Breast epithelium (tissue), 3 donors: Measurements from ENCODE around the gene CEP68.

ENCODE experiments used
- POLR2A ChIP-seq: fragments of 450-650 bp; IDR thresholded peaks from one replicate; pipeline ENCODE4 v1.6.1; 2016; ENCODE audit warnings: antibody characterized with exemption, mild to moderate bottlenecking, moderate library complexity
- TF ChIP-seq, protein P1 (sequence below), 3 donors: fragments of 450-650 bp; IDR thresholded peaks; one replicate each; pipeline ENCODE4 v1.5.1; 2016 to 2017; ENCODE audit warnings: antibody characterized with exemption in 3 of 3, mild to moderate bottlenecking in 3 of 3, moderate library complexity in 3 of 3

DNA sequence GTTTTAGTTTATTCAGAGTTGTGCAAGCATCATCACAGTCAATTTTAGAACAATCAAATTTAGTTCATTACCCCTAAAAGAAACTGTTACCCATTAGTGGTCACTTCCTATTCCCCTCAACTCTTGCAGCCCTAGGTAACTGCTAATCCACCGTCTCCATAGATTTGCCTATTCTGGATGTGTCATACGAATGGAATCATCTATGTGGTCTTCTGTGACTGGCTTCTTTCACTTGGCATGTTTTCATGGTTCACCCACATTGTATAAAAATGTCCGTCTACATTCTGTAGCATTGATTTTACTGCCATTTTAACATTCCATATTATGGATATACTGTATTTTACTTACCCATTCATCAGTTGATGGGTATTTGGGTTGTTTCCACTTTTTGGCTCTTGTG, 5.3 kb upstream of the CEP68 start:
- TF ChIP-seq, protein P1, sequence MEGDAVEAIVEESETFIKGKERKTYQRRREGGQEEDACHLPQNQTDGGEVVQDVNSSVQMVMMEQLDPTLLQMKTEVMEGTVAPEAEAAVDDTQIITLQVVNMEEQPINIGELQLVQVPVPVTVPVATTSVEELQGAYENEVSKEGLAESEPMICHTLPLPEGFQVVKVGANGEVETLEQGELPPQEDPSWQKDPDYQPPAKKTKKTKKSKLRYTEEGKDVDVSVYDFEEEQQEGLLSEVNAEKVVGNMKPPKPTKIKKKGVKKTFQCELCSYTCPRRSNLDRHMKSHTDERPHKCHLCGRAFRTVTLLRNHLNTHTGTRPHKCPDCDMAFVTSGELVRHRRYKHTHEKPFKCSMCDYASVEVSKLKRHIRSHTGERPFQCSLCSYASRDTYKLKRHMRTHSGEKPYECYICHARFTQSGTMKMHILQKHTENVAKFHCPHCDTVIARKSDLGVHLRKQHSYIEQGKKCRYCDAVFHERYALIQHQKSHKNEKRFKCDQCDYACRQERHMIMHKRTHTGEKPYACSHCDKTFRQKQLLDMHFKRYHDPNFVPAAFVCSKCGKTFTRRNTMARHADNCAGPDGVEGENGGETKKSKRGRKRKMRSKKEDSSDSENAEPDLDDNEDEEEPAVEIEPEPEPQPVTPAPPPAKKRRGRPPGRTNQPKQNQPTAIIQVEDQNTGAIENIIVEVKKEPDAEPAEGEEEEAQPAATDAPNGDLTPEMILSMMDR (IDR thresholded peaks at IDR 0.05), result no peak
- no peak for TF ChIP-seq POLR2A
